Peyer's patch (tissue), 4 donors: ENCODE measurements around the gene CD247. TPM values are rescaled to one million over a fixed set of nuclear protein-coding genes. Genes with fewer than 3 reads are reported as not detected.

Experiments
- DNase-seq, 3 donors: peaks; one replicate each; pipeline ENCODE4 v3.0.0-alpha.2; 2017 to 2019
- H3K27ac ChIP-seq, 4 donors: fragments of 200-600 bp; sonication (generic); one replicate each; pipeline ENCODE4 v1.5.1; 2016 to 2019
- H3K27me3 ChIP-seq, 2 donors: fragments of 200-600 bp; sonication (generic); one replicate each; pipeline ENCODE4 v1.5.1; 2019
- H3K36me3 ChIP-seq, 3 donors: fragments of 200-600 bp; sonication (generic); one replicate each; pipeline ENCODE4 v1.5.1; 2016 to 2019
- H3K4me1 ChIP-seq, 4 donors: fragments of 200-600 bp; sonication (generic); one replicate each; pipeline ENCODE4 v1.5.1; 2016 to 2019
- H3K4me3 ChIP-seq, 4 donors: fragments of 200-600 bp; sonication (generic); 1 replicate in 3 of 4; 2 replicates in 1 of 4; pipeline ENCODE4 v1.5.1; 2016 to 2019; ENCODE audit warnings: mild to moderate bottlenecking in 1 of 4
- H3K9me3 ChIP-seq, 4 donors: fragments of 200-600 bp; sonication (generic); one replicate each; pipeline ENCODE4 v1.5.1; 2016 to 2019; ENCODE audit warnings: mild to moderate bottlenecking in 1 of 4
- CTCF ChIP-seq, 6 experiments: fragments of 450-650 bp in 4 of 6; fragments of 200-600 bp in 2 of 6; sonication (generic) in 1 of 6; IDR thresholded peaks; one replicate each; pipeline ENCODE4 v1.5.1; 2017 to 2019; ENCODE audit warnings: antibody characterized with exemption in 6 of 6, mild to moderate bottlenecking in 3 of 6, moderate library complexity in 1 of 6
- POLR2A ChIP-seq, 2 donors: fragments of 450-650 bp; IDR thresholded peaks; one replicate each; pipeline ENCODE4 v1.5.1; 2017; ENCODE audit warnings: antibody characterized with exemption in 2 of 2, mild to moderate bottlenecking in 2 of 2, moderate library complexity in 2 of 2
- total RNA-seq, 4 donors: library from RNA; depleted of rRNA; stranded (reverse); fragments of >200 nt; gene quantifications; one replicate each; pipeline ENCODE4 v1.1.0, GENCODE V29; 2016

Gene CD247
- total RNA-seq, 4 donors from 2014 or later: 1.9 to 7.4 (median 3.9) TPM; not detected in 1

- Histone ChIP-seq H3K9me3 (no peaks in the 10 kb centered on the region), H3K4me1 (peaks cover 0 to 10% (median 0%) of the 10 kb centered on the region in 4 donors), H3K27me3 (no peaks in the 10 kb centered on the region), H3K36me3 (no peaks in the 10 kb centered on the region), H3K27ac (peak overlapping the region in 3 of 4 donors; percentile 4 to 32 (median 27)), H3K4me3 (no peak overlapping the region)
- TF ChIP-seq POLR2A (IDR thresholded peaks at IDR 0.05): no peak
- TF ChIP-seq CTCF (IDR thresholded peaks at IDR 0.05): no peak
- DNase-seq: peak in 2 of 3 donors; percentile 15 to 43
Observed at GRCh38 chr1:167489571-167490340, 28.6 kb downstream of the CD247 start.

GRCh38 chr1:167488786-167489185 is 29.5 kb downstream of the CD247 start:
- no peak for TF ChIP-seq POLR2A (IDR thresholded peaks at IDR 0.05)
- no peak for TF ChIP-seq CTCF (IDR thresholded peaks at IDR 0.05)

GRCh38 chr1:167487614-167488013 is 30.7 kb downstream of the CD247 start:
- H3K27ac ChIP-seq: no peak overlapping the region
- peaks cover 0 to 12% (median 0%) of the 10 kb centered on the region in 4 donors for H3K4me1 ChIP-seq
- H3K27me3 ChIP-seq: no peaks in the 10 kb centered on the region
- TF ChIP-seq POLR2A (IDR thresholded peaks at IDR 0.05) (no peak), CTCF (IDR thresholded peaks at IDR 0.05) (no peak)
- H3K4me3 ChIP-seq: no peak overlapping the region
- no peaks in the 10 kb centered on the region for H3K9me3 ChIP-seq
- DNase-seq: peak in 1 of 3 donors; percentile 17
- H3K36me3 ChIP-seq: no peaks in the 10 kb centered on the region

More at GRCh38 chr1:167488786-167489185, 29.5 kb downstream of the CD247 start:
- peak in 2 of 3 donors; percentile 13 to 46 for DNase-seq
- Histone ChIP-seq H3K27me3 (no peaks in the 10 kb centered on the region), H3K36me3 (no peaks in the 10 kb centered on the region), H3K4me3 (no peak overlapping the region), H3K4me1 (peaks cover 0 to 12% (median 0%) of the 10 kb centered on the region in 4 donors), H3K27ac (no peak overlapping the region), H3K9me3 (no peaks in the 10 kb centered on the region)

GRCh38 chr1:167486090-167486824 is 32.1 kb downstream of the CD247 start:
- no peak for TF ChIP-seq CTCF (IDR thresholded peaks at IDR 0.05)
- TF ChIP-seq POLR2A (IDR thresholded peaks at IDR 0.05): no peak
- DNase-seq: peak in 1 of 3 donors; percentile 53
- Histone ChIP-seq H3K9me3 (no peaks in the 10 kb centered on the region), H3K27me3 (no peaks in the 10 kb centered on the region), H3K4me1 (peaks cover 0 to 12% (median 0%) of the 10 kb centered on the region in 4 donors), H3K27ac (peak overlapping the region in 3 of 4 donors; percentile 7 to 18 (median 8)), H3K36me3 (no peaks in the 10 kb centered on the region), H3K4me3 (no peak overlapping the region)

- peak in 1 of 3 donors; percentile 30 for DNase-seq
- no peaks in the 10 kb centered on the region for H3K36me3 ChIP-seq
- TF ChIP-seq CTCF (IDR thresholded peaks at IDR 0.05): no peak
- TF ChIP-seq POLR2A (IDR thresholded peaks at IDR 0.05): no peak
Observed at GRCh38 chr1:167484726-167485502, 33.4 kb downstream of the CD247 start.

More at GRCh38 chr1:167484726-167485502, 33.4 kb downstream of the CD247 start:
- Histone ChIP-seq H3K27ac (no peak overlapping the region), H3K9me3 (no peaks in the 10 kb centered on the region), H3K4me1 (peaks cover 0 to 12% (median 0%) of the 10 kb centered on the region in 4 donors), H3K4me3 (no peak overlapping the region), H3K27me3 (no peaks in the 10 kb centered on the region)
